Fibroblast of lung (primary cell): ENCODE measurements around the gene REPS1. TPM values are rescaled to one million over a fixed set of nuclear protein-coding genes. Genes with fewer than 3 reads are reported as not detected.

Source experiments
- DNase-seq, 2 donors: peaks; one replicate each; pipeline versions ENCODE4 v3.0.0 to v3.0.0-alpha.2; 2010; ENCODE audit warnings: low read depth in 2 of 2
- H2AFZ ChIP-seq: 2 replicates; pipeline ENCODE4 v1.5.1; 2012; ENCODE audit warnings: low read length, control low read depth, inconsistent platforms
- H3K27ac ChIP-seq: 2 replicates; pipeline ENCODE4 v1.5.1; 2011; ENCODE audit warnings: low read length, control low read depth; ENCODE audit not compliant: insufficient read depth
- H3K27me3 ChIP-seq: 2 replicates; pipeline ENCODE4 v1.5.1; 2011; ENCODE audit warnings: mild to moderate bottlenecking, low read length; ENCODE audit not compliant: control insufficient read depth, insufficient read depth
- H3K36me3 ChIP-seq: 2 replicates; pipeline ENCODE4 v1.5.1; 2011; ENCODE audit warnings: low read length; ENCODE audit not compliant: control insufficient read depth, insufficient read depth
- H3K4me1 ChIP-seq: 2 replicates; pipeline ENCODE4 v1.5.1; 2011; ENCODE audit warnings: low read length; ENCODE audit not compliant: control insufficient read depth, insufficient read depth; ENCODE audit errors: extremely low read depth
- H3K4me2 ChIP-seq: 2 replicates; pipeline ENCODE4 v1.5.1; 2011; ENCODE audit warnings: low read length, control low read depth; ENCODE audit not compliant: insufficient read depth; ENCODE audit errors: extremely low read depth
- H3K4me3 ChIP-seq, 4 experiments: fragments of 200-600 bp in 1 of 4; sonication (generic) in 1 of 4; replicated peaks in 1 of 4; 2 replicates each; pipeline ENCODE4 v1.5.1; 2011 to 2016; ENCODE audit warnings: low read length in 4 of 4, low read depth in 3 of 4, mild to moderate bottlenecking in 3 of 4, control low read depth in 2 of 4, inconsistent platforms in 1 of 4, mixed read lengths in 1 of 4; ENCODE audit not compliant: insufficient read depth in 1 of 4; ENCODE audit errors: control extremely low read depth in 1 of 4
- H3K79me2 ChIP-seq: 2 replicates; pipeline ENCODE4 v1.5.1; 2012; ENCODE audit warnings: mild to moderate bottlenecking, low read length, inconsistent platforms; ENCODE audit not compliant: control insufficient read depth, insufficient read depth
- H3K9ac ChIP-seq: 2 replicates; pipeline ENCODE4 v1.5.1; 2011; ENCODE audit warnings: mild to moderate bottlenecking, low read length, control low read depth; ENCODE audit not compliant: insufficient read depth
- H3K9me3 ChIP-seq: 2 replicates; pipeline ENCODE4 v1.5.1; 2012; ENCODE audit warnings: low read depth, low read length; ENCODE audit not compliant: control insufficient read depth, insufficient read depth
- H4K20me1 ChIP-seq: 2 replicates; pipeline ENCODE4 v1.5.1; 2011; ENCODE audit warnings: low read length; ENCODE audit not compliant: control insufficient read depth, insufficient read depth; ENCODE audit errors: extremely low read depth
- CTCF ChIP-seq, 2 donors: IDR thresholded peaks in 1 of 2; conservative IDR thresholded peaks in 1 of 2; 1 replicate in 1 of 2; 2 replicates in 1 of 2; pipeline ENCODE4 v1.5.1; 2011 to 2012; ENCODE audit warnings: low read length in 2 of 2, control low read depth in 1 of 2, inconsistent platforms in 1 of 2, low read depth in 1 of 2, mild to moderate bottlenecking in 1 of 2
- EZH2 ChIP-seq: IDR thresholded peaks from 2 replicates; pipeline ENCODE4 v1.5.1; 2012; ENCODE audit warnings: low read length, control low read depth, mild to moderate bottlenecking; ENCODE audit errors: missing control alignments
- polyA plus RNA-seq, 2 donors: library from polyadenylated mRNA; depleted of rRNA in 1 of 2; stranded (reverse) in 1 of 2; unstranded in 1 of 2; fragments of >200 nt; gene quantifications; 2 replicates each; pipeline ENCODE4 v1.2.1, GENCODE V29; 2011 to 2012; ENCODE audit warnings: missing spikeins in 1 of 2
- total RNA-seq: library from RNA; depleted of rRNA; stranded (reverse); fragments of >200 nt; gene quantifications from 2 replicates; pipeline ENCODE4 v1.2.1, GENCODE V29; 2014

REPS1 gene
- total and polyA plus RNA-seq, 2 donors (not counting 1 experiment from before 2014, with no cell fraction given), result 27.8 to 28.2 TPM

GRCh38 chr6:138912308-138912707 is 75.7 kb downstream of the REPS1 start:
- Histone ChIP-seq H3K27me3 (no peaks in the 10 kb centered on the region), H3K27ac (no peak overlapping the region), H3K4me1 (no peaks in the 10 kb centered on the region), H3K9ac (no peak overlapping the region), H2AFZ (no peak overlapping the region), H3K36me3 (peaks cover 2% of the 10 kb centered on the region), H3K9me3 (no peaks in the 10 kb centered on the region), H4K20me1 (no peaks in the 10 kb centered on the region), H3K79me2 (no peaks in the 10 kb centered on the region), H3K4me3 (no peak overlapping the region), H3K4me2 (no peak overlapping the region)
- no peak for DNase-seq
- TF ChIP-seq EZH2 (no peak), CTCF (conservative IDR thresholded peaks at IDR 0.05 in 1 of 2, IDR thresholded peaks at IDR 0.05 in 1 of 2; ENCODE audit: low read depth in 1 of 2, low read length in 2 of 2) (no peak)

GRCh38 chr6:138909975-138910374 is 78.1 kb downstream of the REPS1 start:
- H2AFZ ChIP-seq, result no peak overlapping the region
- H4K20me1 ChIP-seq, result no peaks in the 10 kb centered on the region
- no peak overlapping the region for H3K4me3 ChIP-seq
- H3K36me3 ChIP-seq, result peaks cover 2% of the 10 kb centered on the region
- H3K27ac ChIP-seq, result no peak overlapping the region
- H3K27me3 ChIP-seq, result no peaks in the 10 kb centered on the region
- no peaks in the 10 kb centered on the region for H3K9me3 ChIP-seq
- H3K9ac ChIP-seq, result no peak overlapping the region
- H3K4me2 ChIP-seq, result no peak overlapping the region
- DNase-seq, result no peak
- TF ChIP-seq EZH2 (no peak), CTCF (conservative IDR thresholded peaks at IDR 0.05 in 1 of 2, IDR thresholded peaks at IDR 0.05 in 1 of 2; ENCODE audit: low read depth in 1 of 2, low read length in 2 of 2) (no peak)
- no peaks in the 10 kb centered on the region for H3K79me2 ChIP-seq
- no peaks in the 10 kb centered on the region for H3K4me1 ChIP-seq

GRCh38 chr6:138909511-138909910 is 78.5 kb downstream of the REPS1 start:
- H2AFZ ChIP-seq, result no peak overlapping the region

More at GRCh38 chr6:138909511-138909910, 78.5 kb downstream of the REPS1 start:
- no peaks in the 10 kb centered on the region for H3K27me3 ChIP-seq
- H3K27ac ChIP-seq, result no peak overlapping the region
- TF ChIP-seq EZH2 (no peak), CTCF (conservative IDR thresholded peaks at IDR 0.05 in 1 of 2, IDR thresholded peaks at IDR 0.05 in 1 of 2; ENCODE audit: low read depth in 1 of 2, low read length in 2 of 2) (no peak)
- H3K4me2 ChIP-seq, result no peak overlapping the region
- peaks cover 2% of the 10 kb centered on the region for H3K36me3 ChIP-seq
- no peak overlapping the region for H3K4me3 ChIP-seq
- no peaks in the 10 kb centered on the region for H4K20me1 ChIP-seq
- no peaks in the 10 kb centered on the region for H3K4me1 ChIP-seq
- no peaks in the 10 kb centered on the region for H3K9me3 ChIP-seq
- DNase-seq, result no peak
- no peak overlapping the region for H3K9ac ChIP-seq
- no peaks in the 10 kb centered on the region for H3K79me2 ChIP-seq
